SJCRH30 (cell line): Measurements from ENCODE around the gene MKRN3. TPM values are rescaled to one million over a fixed set of nuclear protein-coding genes. Genes with fewer than 3 reads are reported as not detected.

ENCODE experiments used
- DNase-seq, 2 experiments: peaks; one replicate each; pipeline ENCODE4 v3.0.0-alpha.2; 2015 to 2020
- H3K27ac ChIP-seq: fragments of 250-450 bp; sonication (Bioruptor Pico); 2 replicates; pipeline ENCODE4 v1.5.1; 2020; ENCODE audit warnings: mild to moderate bottlenecking, moderate library complexity
- H3K27me3 ChIP-seq: fragments of 250-450 bp; sonication (Bioruptor Pico); 2 replicates; pipeline ENCODE4 v1.5.1; 2020; ENCODE audit warnings: mild to moderate bottlenecking, moderate library complexity
- H3K36me3 ChIP-seq: fragments of 250-450 bp; sonication (Bioruptor Pico); 2 replicates; pipeline ENCODE4 v1.5.1; 2020; ENCODE audit warnings: mild to moderate bottlenecking, moderate library complexity
- H3K4me1 ChIP-seq: fragments of 250-450 bp; sonication (Bioruptor Pico); 2 replicates; pipeline ENCODE4 v1.5.1; 2020; ENCODE audit warnings: mild to moderate bottlenecking, moderate library complexity
- H3K4me3 ChIP-seq: fragments of 250-450 bp; sonication (Bioruptor Pico); 2 replicates; pipeline ENCODE4 v1.5.1; 2020; ENCODE audit warnings: mild to moderate bottlenecking, moderate library complexity
- H3K9me3 ChIP-seq: fragments of 250-450 bp; sonication (Bioruptor Pico); replicated peaks from 2 replicates; pipeline ENCODE4 v1.5.1; 2020; ENCODE audit warnings: mild to moderate bottlenecking, moderate library complexity
- total RNA-seq: library from RNA; depleted of rRNA; stranded (reverse); fragments of >200 nt; shearing (Covaris generic); gene quantifications from 2 replicates; pipeline ENCODE4 v1.2.3, GENCODE V29; 2014; rRNA removed

The MKRN3 gene
- total RNA-seq, result 4.8 and 4.9 TPM in 2 replicates

GRCh38 chr15:23565395-23566070 lies at the start of gene MKRN3:
Gene MKRN3, plus strand, starts transcription at chr15:23565674. Its CDS starts 109 bp downstream, at chr15:23565783.
- DNase-seq, result peak; percentile 54 to 70
- Histone ChIP-seq H3K36me3 (no peaks in the 10 kb centered on the region), H3K4me1 (no peaks in the 10 kb centered on the region; the same call in 1 of the 2 replicates), H3K4me3 (peak within 1 kb of the TSS; percentile 70), H3K27ac (peak within 1 kb of the TSS; percentile 83), H3K27me3 (no peaks in the 10 kb centered on the region), H3K9me3 (no peaks in the 10 kb centered on the region)

GRCh38 chr15:23516866-23517265 lies 48.6 kb upstream of the MKRN3 start:
- Histone ChIP-seq H3K4me3 (no peak overlapping the region), H3K36me3 (no peaks in the 10 kb centered on the region), H3K9me3 (no peaks in the 10 kb centered on the region), H3K27me3 (no peaks in the 10 kb centered on the region), H3K4me1 (no peaks in the 10 kb centered on the region), H3K27ac (no peak overlapping the region)
- no peak for DNase-seq

- Histone ChIP-seq H3K27ac (no peak overlapping the region), H3K36me3 (no peaks in the 10 kb centered on the region), H3K9me3 (no peaks in the 10 kb centered on the region), H3K27me3 (no peaks in the 10 kb centered on the region), H3K4me1 (no peaks in the 10 kb centered on the region), H3K4me3 (no peak overlapping the region)
- no peak for DNase-seq
Observed at GRCh38 chr15:23518104-23518503, 47.4 kb upstream of the MKRN3 start.

- Histone ChIP-seq H3K4me3 (no peak overlapping the region), H3K27ac (no peak overlapping the region), H3K4me1 (no peaks in the 10 kb centered on the region), H3K27me3 (no peaks in the 10 kb centered on the region), H3K9me3 (no peaks in the 10 kb centered on the region), H3K36me3 (no peaks in the 10 kb centered on the region)
- no peak for DNase-seq
Observed at GRCh38 chr15:23524816-23525215, 40.7 kb upstream of the MKRN3 start.

- H3K36me3 ChIP-seq, result no peaks in the 10 kb centered on the region
- no peak for DNase-seq
Observed at GRCh38 chr15:23529891-23530290, 35.6 kb upstream of the MKRN3 start.

GRCh38 chr15:23532024-23532423 lies 33.5 kb upstream of the MKRN3 start:
- Histone ChIP-seq H3K9me3 (no peaks in the 10 kb centered on the region), H3K4me1 (no peaks in the 10 kb centered on the region), H3K27ac (no peak overlapping the region), H3K36me3 (no peaks in the 10 kb centered on the region), H3K27me3 (0 out of 2 replicates have a peak, but pooled peaks cover 4% of the 10 kb centered on the region), H3K4me3 (no peak overlapping the region)
- peak in 1 of 2 experiments; percentile 37 for DNase-seq

More at GRCh38 chr15:23529891-23530290, 35.6 kb upstream of the MKRN3 start:
- 0 out of 2 replicates have a peak, but pooled peaks cover 4% of the 10 kb centered on the region for H3K27me3 ChIP-seq
- no peak overlapping the region for H3K27ac ChIP-seq
- no peak overlapping the region for H3K4me3 ChIP-seq
- no peaks in the 10 kb centered on the region for H3K9me3 ChIP-seq
- H3K4me1 ChIP-seq, result no peaks in the 10 kb centered on the region

- Histone ChIP-seq H3K9me3 (no peaks in the 10 kb centered on the region), H3K27ac (no peak overlapping the region), H3K27me3 (0 out of 2 replicates have a peak, but pooled peaks cover 4% of the 10 kb centered on the region), H3K4me1 (no peaks in the 10 kb centered on the region), H3K36me3 (no peaks in the 10 kb centered on the region), H3K4me3 (no peak overlapping the region)
- no peak for DNase-seq
Observed at GRCh38 chr15:23536659-23537058, 28.8 kb upstream of the MKRN3 start.

GRCh38 chr15:23538648-23539047 lies 26.8 kb upstream of the MKRN3 start:
- Histone ChIP-seq H3K36me3 (no peaks in the 10 kb centered on the region), H3K4me1 (no peaks in the 10 kb centered on the region), H3K27ac (no peak overlapping the region), H3K27me3 (no peaks in the 10 kb centered on the region), H3K9me3 (no peaks in the 10 kb centered on the region), H3K4me3 (no peak overlapping the region)
- no peak for DNase-seq

- Histone ChIP-seq H3K36me3 (no peaks in the 10 kb centered on the region), H3K4me3 (no peak overlapping the region), H3K27ac (no peak overlapping the region), H3K27me3 (no peaks in the 10 kb centered on the region), H3K9me3 (no peaks in the 10 kb centered on the region), H3K4me1 (no peaks in the 10 kb centered on the region)
- no peak for DNase-seq
Observed at GRCh38 chr15:23539892-23540291, 25.6 kb upstream of the MKRN3 start.

- DNase-seq, result no peak
- Histone ChIP-seq H3K27ac (no peak overlapping the region), H3K4me1 (no peaks in the 10 kb centered on the region), H3K4me3 (no peak overlapping the region), H3K9me3 (no peaks in the 10 kb centered on the region), H3K27me3 (no peaks in the 10 kb centered on the region), H3K36me3 (no peaks in the 10 kb centered on the region)
Observed at GRCh38 chr15:23546158-23546557, 19.3 kb upstream of the MKRN3 start.

GRCh38 chr15:23548071-23548470 lies 17.4 kb upstream of the MKRN3 start:
- no peaks in the 10 kb centered on the region for H3K36me3 ChIP-seq
- no peak for DNase-seq
- H3K27ac ChIP-seq, result no peak overlapping the region
- no peaks in the 10 kb centered on the region for H3K9me3 ChIP-seq
- no peak overlapping the region for H3K4me3 ChIP-seq
- H3K27me3 ChIP-seq, result no peaks in the 10 kb centered on the region
- H3K4me1 ChIP-seq, result no peaks in the 10 kb centered on the region

- H3K27ac ChIP-seq, result no peak overlapping the region
- H3K9me3 ChIP-seq, result no peaks in the 10 kb centered on the region
- H3K27me3 ChIP-seq, result no peaks in the 10 kb centered on the region
- H3K4me3 ChIP-seq, result no peak overlapping the region
- DNase-seq, result no peak
- no peaks in the 10 kb centered on the region; the same call in 1 of the 2 replicates for H3K4me1 ChIP-seq
- H3K36me3 ChIP-seq, result no peaks in the 10 kb centered on the region
Observed at GRCh38 chr15:23561914-23562313, 3.6 kb upstream of the MKRN3 start.

GRCh38 chr15:23564821-23565394 lies 566 bp upstream of the MKRN3 start:
- Histone ChIP-seq H3K9me3 (no peaks in the 10 kb centered on the region), H3K4me1 (no peaks in the 10 kb centered on the region; the same call in 1 of the 2 replicates), H3K27me3 (no peaks in the 10 kb centered on the region), H3K27ac (peak overlapping the region; percentile 83), H3K4me3 (peak overlapping the region; percentile 70), H3K36me3 (no peaks in the 10 kb centered on the region)
- DNase-seq, result peak in 1 of 2 experiments; percentile 20

GRCh38 chr15:23566071-23566554 lies 639 bp downstream of the MKRN3 start:
- Histone ChIP-seq H3K27me3 (no peaks in the 10 kb centered on the region), H3K4me1 (no peaks in the 10 kb centered on the region; the same call in 1 of the 2 replicates), H3K9me3 (no peaks in the 10 kb centered on the region), H3K27ac (peak overlapping the region; percentile 83), H3K4me3 (peak overlapping the region; percentile 70), H3K36me3 (no peaks in the 10 kb centered on the region)
- DNase-seq, result peak; percentile 53 to 65

- no peaks in the 10 kb centered on the region for H3K27me3 ChIP-seq
- H3K27ac ChIP-seq, result no peak overlapping the region; the same call in 1 of the 2 replicates
- no peaks in the 10 kb centered on the region for H3K36me3 ChIP-seq
- no peaks in the 10 kb centered on the region for H3K9me3 ChIP-seq
- H3K4me1 ChIP-seq, result no peaks in the 10 kb centered on the region; the same call in 1 of the 2 replicates
- no peak for DNase-seq
- peak overlapping the region; percentile 70 for H3K4me3 ChIP-seq
Observed at GRCh38 chr15:23566651-23567050, 1.2 kb downstream of the MKRN3 start.
